HS-5 (cell line): Measurements from ENCODE around the gene CCDC88C.

ENCODE experiments used
- DNase-seq: peaks from one replicate; pipeline ENCODE4 v3.0.0-alpha.2; 2012; ENCODE audit warnings: low read depth

The CCDC88C gene

GRCh38 chr14:91342206-91342760, 75.3 kb downstream of the CCDC88C start:
- no peak for DNase-seq

- DNase-seq: no peak
These were observed 75.9 kb downstream of the CCDC88C start for GRCh38 chr14:91341751-91342154.

GRCh38 chr14:91341334-91341733, 76.3 kb downstream of the CCDC88C start:
- DNase-seq: no peak

- DNase-seq: no peak
These were observed 77.8 kb downstream of the CCDC88C start for GRCh38 chr14:91339671-91340369.

GRCh38 chr14:91339076-91339475, 78.5 kb downstream of the CCDC88C start:
- no peak for DNase-seq

GRCh38 chr14:91338379-91338778, 79.2 kb downstream of the CCDC88C start:
- no peak for DNase-seq

- no peak for DNase-seq
These were observed 79.8 kb downstream of the CCDC88C start for GRCh38 chr14:91337699-91338335.

GRCh38 chr14:91336093-91336450, 81.5 kb downstream of the CCDC88C start:
- no peak for DNase-seq

GRCh38 chr14:91335191-91336092, 82.2 kb downstream of the CCDC88C start:
- DNase-seq: no peak

- no peak for DNase-seq
These were observed 84.0 kb downstream of the CCDC88C start for GRCh38 chr14:91333650-91334039.

GRCh38 chr14:91332986-91333649, 84.5 kb downstream of the CCDC88C start:
- DNase-seq: no peak

GRCh38 chr14:91332171-91332985, 85.2 kb downstream of the CCDC88C start:
- no peak for DNase-seq

GRCh38 chr14:91331721-91332120, 85.9 kb downstream of the CCDC88C start:
- no peak for DNase-seq

GRCh38 chr14:91330856-91331255, 86.8 kb downstream of the CCDC88C start:
- no peak for DNase-seq

GRCh38 chr14:91330096-91330696, 87.4 kb downstream of the CCDC88C start:
- DNase-seq: no peak

- no peak for DNase-seq
These were observed 88.1 kb downstream of the CCDC88C start for GRCh38 chr14:91329486-91330014.

- DNase-seq: no peak
These were observed 89.1 kb downstream of the CCDC88C start for GRCh38 chr14:91328313-91329050.

GRCh38 chr14:91327661-91328312, 89.8 kb downstream of the CCDC88C start:
- no peak for DNase-seq

GRCh38 chr14:91327250-91327595, 90.4 kb downstream of the CCDC88C start:
- DNase-seq: no peak
